Lower lobe of right lung (tissue), 2 donors: ENCODE measurements around the gene SPATA20. TPM values are rescaled to one million over a fixed set of nuclear protein-coding genes. Genes with fewer than 3 reads are reported as not detected.

Source experiments
- ATAC-seq, 2 donors: fragments of 200-7000 bp; cut with Tn5 transposase; one replicate each; pipeline ENCODE4 v1.9.1; 2020 to 2022; ENCODE audit warnings: mild to moderate bottlenecking in 2 of 2, moderate library complexity in 2 of 2
- DNase-seq: peaks from one replicate; pipeline ENCODE4 v3.0.0-alpha.2; 2020
- H3K27ac ChIP-seq: fragments of 200-600 bp; one replicate; pipeline ENCODE4 v1.8.0; 2022
- H3K27me3 ChIP-seq: fragments of 200-600 bp; one replicate; pipeline ENCODE4 v1.8.0; 2022; ENCODE audit warnings: low read depth
- H3K36me3 ChIP-seq: fragments of 200-600 bp; one replicate; pipeline ENCODE4 v1.8.0; 2022; ENCODE audit warnings: mild to moderate bottlenecking
- H3K4me1 ChIP-seq: fragments of 200-600 bp; one replicate; pipeline ENCODE4 v1.8.0; 2022
- H3K4me3 ChIP-seq: fragments of 200-600 bp; one replicate; pipeline ENCODE4 v1.8.0; 2022; ENCODE audit warnings: mild to moderate bottlenecking
- H3K9me3 ChIP-seq: fragments of 200-600 bp; one replicate; pipeline ENCODE4 v1.8.0; 2022
- intact Hi-C: fragments of 100-400 bp; cut with DNase I; formaldehyde crosslinking; loops from one replicate; pipeline ENCODE4 v1.11.0; 2022
- total RNA-seq: library from RNA; stranded (reverse); fragmentation: NEBNext Ultra II Directional; extraction: Animal tissue kit (Norgen Biotek cat#: 25700); gene quantifications from one replicate; pipeline ENCODE4 v1.2.1, GENCODE V29; 2021
- TF ChIP-seq, protein P1 (sequence below): fragments of 200-600 bp; IDR thresholded peaks from one replicate; pipeline ENCODE4 v1.8.0; 2022; ENCODE audit warnings: antibody characterized with exemption, mild to moderate bottlenecking
- donor health status: DM: no; HTN: yes; CAD: no; lungs with severe emphysema.

Gene SPATA20
- total RNA-seq, 1 donor from 2014 or later, result 29.7 TPM

GRCh38 chr17:50551433-50551815 lies 4.5 kb downstream of the SPATA20 start:
- ATAC-seq, result no peak
- Histone ChIP-seq H3K4me3 (no peak overlapping the region), H3K36me3 (peaks cover 18% of the 10 kb centered on the region), H3K27ac (no peak overlapping the region), H3K4me1 (peaks cover 15% of the 10 kb centered on the region), H3K27me3 (no peaks in the 10 kb centered on the region), H3K9me3 (no peaks in the 10 kb centered on the region)
- DNase-seq, result no peak
- intact Hi-C loops, result loop anchor here (10.0 kb wide), 1 partner anchor 143 kb away; no protein-coding TSS in a partner anchor
- TF ChIP-seq, protein P1, sequence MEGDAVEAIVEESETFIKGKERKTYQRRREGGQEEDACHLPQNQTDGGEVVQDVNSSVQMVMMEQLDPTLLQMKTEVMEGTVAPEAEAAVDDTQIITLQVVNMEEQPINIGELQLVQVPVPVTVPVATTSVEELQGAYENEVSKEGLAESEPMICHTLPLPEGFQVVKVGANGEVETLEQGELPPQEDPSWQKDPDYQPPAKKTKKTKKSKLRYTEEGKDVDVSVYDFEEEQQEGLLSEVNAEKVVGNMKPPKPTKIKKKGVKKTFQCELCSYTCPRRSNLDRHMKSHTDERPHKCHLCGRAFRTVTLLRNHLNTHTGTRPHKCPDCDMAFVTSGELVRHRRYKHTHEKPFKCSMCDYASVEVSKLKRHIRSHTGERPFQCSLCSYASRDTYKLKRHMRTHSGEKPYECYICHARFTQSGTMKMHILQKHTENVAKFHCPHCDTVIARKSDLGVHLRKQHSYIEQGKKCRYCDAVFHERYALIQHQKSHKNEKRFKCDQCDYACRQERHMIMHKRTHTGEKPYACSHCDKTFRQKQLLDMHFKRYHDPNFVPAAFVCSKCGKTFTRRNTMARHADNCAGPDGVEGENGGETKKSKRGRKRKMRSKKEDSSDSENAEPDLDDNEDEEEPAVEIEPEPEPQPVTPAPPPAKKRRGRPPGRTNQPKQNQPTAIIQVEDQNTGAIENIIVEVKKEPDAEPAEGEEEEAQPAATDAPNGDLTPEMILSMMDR, result no peak

DNA sequence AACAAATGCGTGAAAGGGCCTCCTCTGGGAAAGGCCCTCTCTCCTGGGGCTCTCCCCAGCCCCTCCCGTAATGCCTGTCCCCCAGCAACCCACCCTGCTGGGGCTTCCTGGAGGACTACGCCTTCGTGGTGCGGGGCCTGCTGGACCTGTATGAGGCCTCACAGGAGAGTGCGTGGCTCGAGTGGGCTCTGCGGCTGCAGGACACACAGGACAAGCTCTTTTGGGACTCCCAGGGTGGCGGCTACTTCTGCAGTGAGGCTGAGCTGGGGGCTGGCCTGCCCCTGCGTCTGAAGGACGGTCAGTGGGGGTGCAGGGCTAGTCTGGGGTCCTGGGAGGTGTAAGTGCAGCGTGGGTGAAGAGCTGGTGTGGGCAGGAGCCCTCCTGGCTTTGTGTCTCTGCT lies 4.9 kb downstream of the SPATA20 start:
- intact Hi-C loops, result loop anchor here (10.0 kb wide), 1 partner anchor 143 kb away; no protein-coding TSS in a partner anchor
- DNase-seq (no peak), ATAC-seq (no peak)
- peaks cover 18% of the 10 kb centered on the region for H3K36me3 ChIP-seq
- no peaks in the 10 kb centered on the region for H3K9me3 ChIP-seq
- H3K27me3 ChIP-seq, result no peaks in the 10 kb centered on the region
- TF ChIP-seq, protein P1, result no peak
- no peak overlapping the region for H3K4me3 ChIP-seq
- H3K4me1 ChIP-seq, result peaks cover 11% of the 10 kb centered on the region
- no peak overlapping the region for H3K27ac ChIP-seq

DNA sequence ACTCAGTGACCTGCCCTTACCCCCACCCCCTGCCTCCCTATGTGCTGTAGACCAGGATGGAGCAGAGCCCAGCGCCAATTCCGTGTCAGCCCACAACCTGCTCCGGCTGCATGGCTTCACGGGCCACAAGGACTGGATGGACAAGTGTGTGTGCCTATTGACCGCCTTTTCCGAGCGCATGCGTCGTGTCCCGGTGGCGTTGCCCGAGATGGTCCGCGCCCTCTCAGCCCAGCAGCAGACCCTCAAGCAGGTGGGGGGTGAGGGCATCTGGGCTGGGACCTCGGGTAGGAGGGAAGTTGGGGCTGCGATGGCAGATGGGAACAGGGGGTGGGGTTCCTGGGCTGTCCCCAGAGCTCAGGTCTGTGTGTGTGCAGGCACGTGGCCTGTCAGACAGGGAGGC lies 7.2 kb downstream of the SPATA20 start:
- intact Hi-C loops, result loop anchor here (10.0 kb wide), 1 partner anchor 141 kb away; no protein-coding TSS in a partner anchor
- Histone ChIP-seq H3K4me3 (no peak overlapping the region), H3K27ac (no peak overlapping the region), H3K27me3 (peaks cover 14% of the 10 kb centered on the region), H3K9me3 (no peaks in the 10 kb centered on the region), H3K4me1 (peaks cover 9% of the 10 kb centered on the region), H3K36me3 (peaks cover 18% of the 10 kb centered on the region)
- TF ChIP-seq, protein P1, result no peak
- DNase-seq (no peak), ATAC-seq (no peak)

DNA sequence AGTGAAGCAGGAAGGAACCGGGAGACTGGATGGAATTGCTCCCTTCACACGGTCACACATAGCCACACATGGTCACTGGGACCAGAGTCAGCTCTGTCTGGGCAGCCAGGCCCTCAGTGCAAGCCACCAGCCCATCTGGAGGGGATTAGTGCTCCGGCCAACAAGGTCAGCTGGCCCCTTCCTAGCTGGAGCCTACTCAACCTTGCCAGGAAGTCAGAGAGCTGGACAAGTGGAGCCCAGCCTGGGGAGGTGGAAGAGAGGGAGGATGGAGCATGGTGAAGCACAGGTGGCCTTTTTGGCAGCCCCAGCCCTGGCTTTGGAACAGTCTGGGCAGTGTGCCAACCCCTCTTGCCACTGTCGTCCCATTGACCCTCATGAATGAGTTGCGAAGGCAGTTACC lies 9.8 kb downstream of the SPATA20 start:
- intact Hi-C loops, result loop anchor here (10.0 kb wide), 1 partner anchor 138 kb away; no protein-coding TSS in a partner anchor
- ATAC-seq (no peak), DNase-seq (no peak)
- no peaks in the 10 kb centered on the region for H3K9me3 ChIP-seq
- peaks cover 10% of the 10 kb centered on the region for H3K36me3 ChIP-seq
- H3K27me3 ChIP-seq, result peaks cover 40% of the 10 kb centered on the region
- no peak overlapping the region for H3K27ac ChIP-seq
- TF ChIP-seq, protein P1, result no peak
- peaks cover 30% of the 10 kb centered on the region for H3K4me1 ChIP-seq
- H3K4me3 ChIP-seq, result no peak overlapping the region

GRCh38 chr17:50557630-50558029 lies 10.7 kb downstream of the SPATA20 start:
- no peak for ATAC-seq

More at GRCh38 chr17:50557630-50558029, 10.7 kb downstream of the SPATA20 start:
- peaks cover 48% of the 10 kb centered on the region for H3K27me3 ChIP-seq
- intact Hi-C loops, result loop anchor here (10.0 kb wide), 1 partner anchor 137 kb away; no protein-coding TSS in a partner anchor
- H3K27ac ChIP-seq, result no peak overlapping the region
- H3K9me3 ChIP-seq, result no peaks in the 10 kb centered on the region
- DNase-seq, result no peak
- H3K4me3 ChIP-seq, result no peak overlapping the region
- H3K4me1 ChIP-seq, result peaks cover 37% of the 10 kb centered on the region
- H3K36me3 ChIP-seq, result peaks cover 7% of the 10 kb centered on the region
- TF ChIP-seq, protein P1, result no peak
